Measurements from ENCODE around the gene MARVELD1. TPM values are rescaled to one million over a fixed set of nuclear protein-coding genes. Genes with fewer than 3 reads are reported as not detected.

MARVELD1 gene
- total RNA-seq, 1 donor from 2014 or later = 37.2 TPM

- no peak for TF ChIP-seq CTCF (IDR thresholded peaks at IDR 0.05; ENCODE audit: insufficient read depth, low read length, poor library complexity, severe bottlenecking)
- peaks cover 3% of the 10 kb centered on the region for H3K36me3 ChIP-seq (ENCODE audit: control insufficient read depth, insufficient read depth, low read length)
- DNase-seq (ENCODE audit: low read depth) = no peak
- H3K27me3 ChIP-seq (ENCODE audit: control insufficient read depth, insufficient read depth, low read length) = no peaks in the 10 kb centered on the region
- H3K4me3 ChIP-seq (ENCODE audit: low read depth, low read length) = no peak overlapping the region
These were observed 39.6 kb upstream of the MARVELD1 start for GRCh38 chr10:97673736-97674525.

GRCh38 chr10:97675222-97675621 is 38.3 kb upstream of the MARVELD1 start:
- H3K4me3 ChIP-seq (ENCODE audit: low read depth, low read length) = no peak overlapping the region
- H3K36me3 ChIP-seq (ENCODE audit: control insufficient read depth, insufficient read depth, low read length) = peaks cover 3% of the 10 kb centered on the region
- DNase-seq (ENCODE audit: low read depth) = no peak
- TF ChIP-seq CTCF (IDR thresholded peaks at IDR 0.05; ENCODE audit: insufficient read depth, low read length, poor library complexity, severe bottlenecking) = no peak
- H3K27me3 ChIP-seq (ENCODE audit: control insufficient read depth, insufficient read depth, low read length) = no peaks in the 10 kb centered on the region

DNA sequence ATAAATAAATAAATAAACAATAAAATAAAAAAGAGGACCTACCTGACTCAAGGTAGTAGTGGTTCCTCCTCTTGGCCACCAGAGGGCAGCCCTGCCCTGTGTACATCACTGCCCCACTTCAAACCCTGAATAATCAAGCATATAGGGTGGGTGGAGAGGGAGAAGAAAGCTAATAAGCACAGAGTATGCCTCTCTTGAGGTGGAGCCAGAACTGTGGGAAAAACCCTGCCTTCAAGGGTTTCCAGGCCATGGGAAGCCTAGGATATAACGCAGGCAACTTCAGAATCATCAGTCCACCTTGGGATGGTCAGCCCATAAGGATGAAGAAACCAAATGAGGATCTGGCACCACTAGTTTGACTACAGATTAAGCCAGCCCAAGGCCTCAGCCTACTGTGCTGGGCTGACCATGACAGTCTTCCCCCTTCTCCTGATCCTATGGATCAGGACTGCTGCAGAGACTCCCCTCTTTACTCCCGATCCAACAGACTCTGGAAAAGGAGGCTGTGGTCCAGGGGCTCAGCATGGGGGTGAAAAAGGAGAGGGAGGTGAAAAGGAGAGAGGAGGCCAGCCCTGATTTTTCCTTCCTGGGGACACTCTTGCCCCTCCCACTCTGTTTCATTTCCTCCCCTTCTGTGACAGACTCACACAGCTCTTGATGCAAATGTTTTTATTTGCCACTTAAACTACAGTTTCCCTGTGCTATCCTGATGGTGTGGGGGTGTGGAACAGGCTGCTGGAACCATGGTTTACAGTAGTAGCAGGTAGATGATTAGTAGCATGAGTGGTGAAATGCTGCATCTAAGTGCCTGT is 36.6 kb upstream of the MARVELD1 start:
- peak; percentile 90 for TF ChIP-seq CTCF (IDR thresholded peaks at IDR 0.05; ENCODE audit: insufficient read depth, low read length, poor library complexity, severe bottlenecking)
- Histone ChIP-seq H3K27me3 (ENCODE audit: control insufficient read depth, insufficient read depth, low read length) (no peaks in the 10 kb centered on the region), H3K4me3 (ENCODE audit: low read depth, low read length) (no peak overlapping the region), H3K36me3 (ENCODE audit: control insufficient read depth, insufficient read depth, low read length) (peaks cover 3% of the 10 kb centered on the region)
- no peak for DNase-seq (ENCODE audit: low read depth)

DNA sequence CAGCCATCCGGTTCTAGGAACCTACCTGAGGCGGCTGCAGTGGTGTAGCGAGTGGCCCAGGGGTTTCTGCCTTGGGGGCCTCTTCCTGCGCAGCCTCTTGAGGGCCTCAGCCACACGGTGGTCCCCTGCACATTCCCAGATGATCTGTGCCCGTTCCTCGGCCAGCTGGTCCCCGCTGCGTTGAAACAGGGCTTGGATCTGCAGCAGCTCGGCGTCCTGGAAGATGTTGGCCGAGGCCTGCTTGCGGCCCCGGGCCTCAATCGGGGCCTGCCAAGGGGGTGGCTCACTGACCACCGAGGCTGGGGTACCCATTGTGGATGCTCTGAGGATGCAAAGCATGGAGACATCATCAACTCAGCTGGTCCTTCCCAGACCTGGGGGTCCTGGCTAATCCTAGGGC is 33.9 kb upstream of the MARVELD1 start:
- DNase-seq (ENCODE audit: low read depth) = no peak
- TF ChIP-seq CTCF (IDR thresholded peaks at IDR 0.05; ENCODE audit: insufficient read depth, low read length, poor library complexity, severe bottlenecking) = no peak
- Histone ChIP-seq H3K27me3 (ENCODE audit: control insufficient read depth, insufficient read depth, low read length) (no peaks in the 10 kb centered on the region), H3K36me3 (ENCODE audit: control insufficient read depth, insufficient read depth, low read length) (peaks cover 3% of the 10 kb centered on the region), H3K4me3 (ENCODE audit: low read depth, low read length) (no peak overlapping the region)

GRCh38 chr10:97682042-97682441 is 31.5 kb upstream of the MARVELD1 start:
- no peak overlapping the region for H3K4me3 ChIP-seq (ENCODE audit: low read depth, low read length)
- no peak for DNase-seq (ENCODE audit: low read depth)
- no peak for TF ChIP-seq CTCF (IDR thresholded peaks at IDR 0.05; ENCODE audit: insufficient read depth, low read length, poor library complexity, severe bottlenecking)
- H3K36me3 ChIP-seq (ENCODE audit: control insufficient read depth, insufficient read depth, low read length) = peaks cover 1% of the 10 kb centered on the region
- no peaks in the 10 kb centered on the region for H3K27me3 ChIP-seq (ENCODE audit: control insufficient read depth, insufficient read depth, low read length)
